ENCODE results near the gene SRSF12. TPM values are rescaled to one million over a fixed set of nuclear protein-coding genes. Genes with fewer than 3 reads are reported as not detected.

The SRSF12 gene
- total RNA-seq, 6 experiments from 2014 or later: 0.22 to 0.78 (median 0.40) TPM; not detected in 2

DNA sequence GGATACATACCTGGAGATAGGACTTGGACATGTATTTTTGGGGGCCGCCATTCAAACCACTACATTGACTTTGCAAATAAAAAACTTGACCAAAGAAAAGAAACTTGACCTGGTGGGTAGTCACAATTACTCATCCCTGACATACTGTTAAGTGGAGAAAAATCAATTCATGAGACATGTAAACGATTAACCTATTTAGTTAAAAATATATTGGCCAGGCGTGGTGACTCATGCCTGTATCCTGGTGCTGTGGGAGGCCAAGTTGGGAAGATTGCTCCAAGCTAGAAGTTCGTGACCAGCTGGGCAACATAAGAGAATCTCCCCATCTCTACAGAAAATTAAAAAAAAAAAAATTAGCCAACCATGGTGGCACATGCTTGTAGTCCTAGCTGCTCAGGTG is 2.5 kb upstream of the SRSF12 start:
- DNase-seq: peak in 1 of 3 donors; percentile 33
- 75% methylated on average over 3 of the region's 4 CpGs for WGBS (ENCODE audit: insufficient coverage, low coverage, low lambda C conversion rate, missing lambda C conversion rate)
- TF ChIP-seq, protein P1, sequence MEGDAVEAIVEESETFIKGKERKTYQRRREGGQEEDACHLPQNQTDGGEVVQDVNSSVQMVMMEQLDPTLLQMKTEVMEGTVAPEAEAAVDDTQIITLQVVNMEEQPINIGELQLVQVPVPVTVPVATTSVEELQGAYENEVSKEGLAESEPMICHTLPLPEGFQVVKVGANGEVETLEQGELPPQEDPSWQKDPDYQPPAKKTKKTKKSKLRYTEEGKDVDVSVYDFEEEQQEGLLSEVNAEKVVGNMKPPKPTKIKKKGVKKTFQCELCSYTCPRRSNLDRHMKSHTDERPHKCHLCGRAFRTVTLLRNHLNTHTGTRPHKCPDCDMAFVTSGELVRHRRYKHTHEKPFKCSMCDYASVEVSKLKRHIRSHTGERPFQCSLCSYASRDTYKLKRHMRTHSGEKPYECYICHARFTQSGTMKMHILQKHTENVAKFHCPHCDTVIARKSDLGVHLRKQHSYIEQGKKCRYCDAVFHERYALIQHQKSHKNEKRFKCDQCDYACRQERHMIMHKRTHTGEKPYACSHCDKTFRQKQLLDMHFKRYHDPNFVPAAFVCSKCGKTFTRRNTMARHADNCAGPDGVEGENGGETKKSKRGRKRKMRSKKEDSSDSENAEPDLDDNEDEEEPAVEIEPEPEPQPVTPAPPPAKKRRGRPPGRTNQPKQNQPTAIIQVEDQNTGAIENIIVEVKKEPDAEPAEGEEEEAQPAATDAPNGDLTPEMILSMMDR (IDR thresholded peaks at IDR 0.05): no peak
- no peak for TF ChIP-seq POLR2A (IDR thresholded peaks at IDR 0.05)
- Histone ChIP-seq H3K27me3 (no peaks in the 10 kb centered on the region), H3K4me3 (no peak overlapping the region), H3K36me3 (no peaks in the 10 kb centered on the region), H3K4me1 (no peaks in the 10 kb centered on the region), H3K27ac (no peak overlapping the region), H3K9me3 (no peaks in the 10 kb centered on the region)
- intact Hi-C loops (cut with DNase I): no loop called here
- ATAC-seq: peak in 2 of 4 donors; percentile 43 to 69

DNA sequence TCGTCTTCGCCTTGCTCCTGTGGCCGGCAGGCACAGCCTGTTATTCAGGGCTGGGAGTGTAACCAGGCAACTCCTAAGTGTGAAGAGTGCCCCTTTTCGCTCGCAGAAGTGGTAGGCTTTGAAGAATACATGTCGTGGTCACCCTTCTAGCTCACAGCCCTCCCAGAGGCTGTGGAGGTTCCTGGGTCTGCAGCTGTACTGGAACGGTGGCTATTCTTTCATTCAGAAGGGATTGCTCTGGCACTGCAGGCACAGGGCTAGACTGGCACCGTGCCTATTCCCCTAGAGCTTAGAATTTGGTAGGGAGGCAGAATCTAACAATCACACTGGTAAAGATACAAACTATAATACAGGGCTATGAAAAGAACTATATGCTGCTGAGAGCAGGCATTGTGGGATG is 1.1 kb upstream of the SRSF12 start:
- no peaks in the 10 kb centered on the region for H3K9me3 ChIP-seq
- intact Hi-C loops (cut with DNase I): loop anchor here in 1 of 2 donors (10.0 kb wide), 1 partner anchor 126 kb away; no protein-coding TSS in a partner anchor
- no peak for TF ChIP-seq POLR2A (IDR thresholded peaks at IDR 0.05)
- TF ChIP-seq, protein P1 (IDR thresholded peaks at IDR 0.05): no peak
- no peak overlapping the region for H3K27ac ChIP-seq
- H3K27me3 ChIP-seq: no peaks in the 10 kb centered on the region
- no peaks in the 10 kb centered on the region for H3K4me1 ChIP-seq
- H3K36me3 ChIP-seq: no peaks in the 10 kb centered on the region
- H3K4me3 ChIP-seq: no peak overlapping the region
- DNase-seq (no peak), ATAC-seq (no peak)
- 87% methylated on average over 6 of the region's 8 CpGs for WGBS (ENCODE audit: insufficient coverage, low coverage, low lambda C conversion rate, missing lambda C conversion rate)

DNA sequence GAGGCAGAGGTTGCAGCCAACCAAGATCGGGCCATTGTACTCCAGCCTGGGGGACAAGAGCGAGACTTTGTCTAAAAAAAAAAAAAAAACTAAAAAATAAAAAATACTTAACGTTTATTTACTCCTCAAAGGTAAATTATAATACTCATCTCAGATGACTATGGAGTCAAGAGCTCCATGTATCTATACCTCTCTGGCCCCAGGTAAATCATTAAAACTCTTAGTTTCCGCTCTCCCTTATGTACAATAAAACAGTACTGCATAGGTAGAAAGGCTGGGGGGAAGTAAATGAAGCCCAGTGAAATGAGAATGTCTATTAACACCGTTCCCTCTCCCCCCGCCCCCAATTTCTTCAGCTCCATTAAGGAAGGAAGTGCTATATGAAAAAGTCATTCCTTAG is 1.2 kb downstream of the SRSF12 start:
- intact Hi-C loops (cut with DNase I): loop anchor here in 1 of 2 donors (10.0 kb wide), 1 partner anchor 128 kb away; no protein-coding TSS in a partner anchor
- DNase-seq (no peak), ATAC-seq (no peak)
- H3K9me3 ChIP-seq: no peaks in the 10 kb centered on the region
- H3K27ac ChIP-seq: no peak overlapping the region
- 76% methylated on average over 6 of the region's 6 CpGs for WGBS (ENCODE audit: insufficient coverage, low coverage, low lambda C conversion rate, missing lambda C conversion rate)
- H3K4me3 ChIP-seq: peak overlapping the region in 1 of 3 donors; percentile 61
- no peaks in the 10 kb centered on the region for H3K27me3 ChIP-seq
- no peaks in the 10 kb centered on the region for H3K4me1 ChIP-seq
- no peaks in the 10 kb centered on the region for H3K36me3 ChIP-seq
- TF ChIP-seq POLR2A (IDR thresholded peaks at IDR 0.05): no peak
- TF ChIP-seq, protein P1 (IDR thresholded peaks at IDR 0.05): no peak

DNA sequence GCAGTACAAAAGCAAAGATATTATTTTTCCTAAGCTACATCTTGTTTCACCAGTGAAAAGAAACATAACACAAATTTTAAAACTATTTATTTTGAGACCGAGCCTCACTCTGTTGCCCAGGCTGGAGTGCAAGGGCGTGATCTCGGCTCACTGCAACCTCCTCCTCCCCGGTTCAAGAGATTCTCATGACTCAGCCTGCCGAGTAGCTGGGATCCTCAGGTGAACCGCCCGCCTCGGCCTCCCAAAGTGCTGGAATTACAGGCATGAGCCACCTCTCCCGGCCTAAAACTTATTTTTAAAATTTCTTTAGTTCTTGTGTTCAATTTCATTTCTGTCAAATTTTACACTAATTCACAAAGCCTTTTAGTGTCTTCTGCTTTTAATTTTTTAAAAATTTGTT is 5.9 kb downstream of the SRSF12 start:
- no peaks in the 10 kb centered on the region for H3K36me3 ChIP-seq
- no peaks in the 10 kb centered on the region for H3K27me3 ChIP-seq
- intact Hi-C loops (cut with DNase I): loop anchor here in 1 of 2 donors (10.0 kb wide), 1 partner anchor 133 kb away; no protein-coding TSS in a partner anchor
- DNase-seq: no peak
- H3K4me1 ChIP-seq: no peaks in the 10 kb centered on the region
- H3K27ac ChIP-seq: no peak overlapping the region
- H3K9me3 ChIP-seq: no peaks in the 10 kb centered on the region
- H3K4me3 ChIP-seq: no peak overlapping the region
- WGBS (ENCODE audit: insufficient coverage, low coverage, low lambda C conversion rate, missing lambda C conversion rate): 95% methylated on average over 9 of the region's 9 CpGs
- ATAC-seq: no peak
- TF ChIP-seq, protein P1 (IDR thresholded peaks at IDR 0.05): no peak
- no peak for TF ChIP-seq POLR2A (IDR thresholded peaks at IDR 0.05)

Measured in right lobe of liver (tissue), 6 donors.